ENCODE data around the gene MYH9. TPM values are rescaled to one million over a fixed set of nuclear protein-coding genes. Genes with fewer than 3 reads are reported as not detected.
A peak's percentile ranks its signal among the peaks of the same experiment; 100 is the strongest.

MYH9 gene
- polyA plus RNA-seq, 1 donor from 2014 or later, result 7.1 TPM

- Histone ChIP-seq H3K4me2 (ENCODE audit: low read length) (no peak within 1 kb of the TSS), H3K79me2 (replicated peaks; ENCODE audit: insufficient read depth, low read length) (no peaks in the 10 kb centered on the region), H3F3A (ENCODE audit: insufficient read depth, low read length, poor library complexity, severe bottlenecking) (no peaks in the 10 kb centered on the region), H3K4me3 (ENCODE audit: low read length) (no peak within 1 kb of the TSS), H3K9me2 (ENCODE audit: insufficient read depth, low read length) (no peaks in the 10 kb centered on the region), H3K27me3 (ENCODE audit: insufficient read depth, low read depth, low read length) (no peaks in the 10 kb centered on the region), H3K27ac (ENCODE audit: low read length) (no peak within 1 kb of the TSS), H3K9ac (ENCODE audit: low read length) (peak within 1 kb of the TSS; percentile 26), H3K36me3 (ENCODE audit: insufficient read depth, low read length) (no peaks in the 10 kb centered on the region), H4K20me1 (ENCODE audit: insufficient read depth) (no peaks in the 10 kb centered on the region), H2AFZ (ENCODE audit: low read depth, low read length) (no peak within 1 kb of the TSS), H3K9me3 (ENCODE audit: low read length) (no peaks in the 10 kb centered on the region)
- TF ChIP-seq CTCF (IDR thresholded peaks at IDR 0.05; ENCODE audit: poor library complexity, severe bottlenecking) (peak; percentile 49), TAF1 (IDR thresholded peaks at IDR 0.05; ENCODE audit: low read depth) (no peak), SMC3 (conservative IDR thresholded peaks at IDR 0.05; ENCODE audit: poor library complexity) (no peak)
Observed at GRCh38 chr22:36239401-36240171, 148.2 kb downstream of the MYH9 start, which contains the start of gene APOL2. Gene APOL2, minus strand, starts transcription at chr22:36239527. Its CDS starts 6,365 bp downstream, at chr22:36233162.

GRCh38 chr22:36239150-36239400 is 148.7 kb downstream of the MYH9 start:
- H3K9me2 ChIP-seq (ENCODE audit: insufficient read depth, low read length), result no peaks in the 10 kb centered on the region
- no peaks in the 10 kb centered on the region for H3K27me3 ChIP-seq (ENCODE audit: insufficient read depth, low read depth, low read length)
- H3F3A ChIP-seq (ENCODE audit: insufficient read depth, low read length, poor library complexity, severe bottlenecking), result no peaks in the 10 kb centered on the region
- no peak for TF ChIP-seq MXI1 (conservative IDR thresholded peaks at IDR 0.05; ENCODE audit: poor library complexity, severe bottlenecking)
- TF ChIP-seq SMC3 (conservative IDR thresholded peaks at IDR 0.05; ENCODE audit: poor library complexity), result no peak
- no peak for TF ChIP-seq EZH2 (IDR thresholded peaks at IDR 0.05; ENCODE audit: borderline replicate concordance, insufficient read depth, low read length, poor library complexity, severe bottlenecking)
- TF ChIP-seq REST (IDR thresholded peaks at IDR 0.05; ENCODE audit: borderline replicate concordance), result no peak
- no peak for TF ChIP-seq CTCF (IDR thresholded peaks at IDR 0.05; ENCODE audit: poor library complexity, severe bottlenecking)
- TF ChIP-seq POLR2AphosphoS5 (IDR thresholded peaks at IDR 0.05), result no peak
- TF ChIP-seq RAD21 (conservative IDR thresholded peaks at IDR 0.05), result no peak
- no peak for TF ChIP-seq TAF1 (IDR thresholded peaks at IDR 0.05; ENCODE audit: low read depth)
- no peak for TF ChIP-seq EP300 (conservative IDR thresholded peaks at IDR 0.05; ENCODE audit: poor library complexity, severe bottlenecking)
- H3K4me2 ChIP-seq (ENCODE audit: low read length), result no peak overlapping the region
- no peak overlapping the region for H2AFZ ChIP-seq (ENCODE audit: low read depth, low read length)
- no peak overlapping the region for H3K9ac ChIP-seq (ENCODE audit: low read length)
- no peaks in the 10 kb centered on the region for H4K20me1 ChIP-seq (ENCODE audit: insufficient read depth)
- no peak overlapping the region for H3K4me3 ChIP-seq (ENCODE audit: low read length)
- H3K9me3 ChIP-seq (ENCODE audit: low read length), result no peaks in the 10 kb centered on the region
- no peaks in the 10 kb centered on the region for H3K79me2 ChIP-seq (replicated peaks; ENCODE audit: insufficient read depth, low read length)
- H3K27ac ChIP-seq (ENCODE audit: low read length), result no peak overlapping the region
- H3K36me3 ChIP-seq (ENCODE audit: insufficient read depth, low read length), result no peaks in the 10 kb centered on the region
